LNCAP (cell line): ENCODE results near the gene CKS1B.

Experiments used
- TF ChIP-seq, protein P1 (sequence below): fragments of 450-650 bp; IDR thresholded peaks from 2 replicates; pipeline ENCODE4 v1.5.1; 2017; ENCODE audit warnings: mild to moderate bottlenecking

CKS1B gene

GRCh38 chr1:154974102-154974807, at the start of gene CKS1B:
Gene CKS1B, plus strand, starts transcription at chr1:154974681. Its CDS starts 65 bp downstream, at chr1:154974746.
- TF ChIP-seq, protein P1, sequence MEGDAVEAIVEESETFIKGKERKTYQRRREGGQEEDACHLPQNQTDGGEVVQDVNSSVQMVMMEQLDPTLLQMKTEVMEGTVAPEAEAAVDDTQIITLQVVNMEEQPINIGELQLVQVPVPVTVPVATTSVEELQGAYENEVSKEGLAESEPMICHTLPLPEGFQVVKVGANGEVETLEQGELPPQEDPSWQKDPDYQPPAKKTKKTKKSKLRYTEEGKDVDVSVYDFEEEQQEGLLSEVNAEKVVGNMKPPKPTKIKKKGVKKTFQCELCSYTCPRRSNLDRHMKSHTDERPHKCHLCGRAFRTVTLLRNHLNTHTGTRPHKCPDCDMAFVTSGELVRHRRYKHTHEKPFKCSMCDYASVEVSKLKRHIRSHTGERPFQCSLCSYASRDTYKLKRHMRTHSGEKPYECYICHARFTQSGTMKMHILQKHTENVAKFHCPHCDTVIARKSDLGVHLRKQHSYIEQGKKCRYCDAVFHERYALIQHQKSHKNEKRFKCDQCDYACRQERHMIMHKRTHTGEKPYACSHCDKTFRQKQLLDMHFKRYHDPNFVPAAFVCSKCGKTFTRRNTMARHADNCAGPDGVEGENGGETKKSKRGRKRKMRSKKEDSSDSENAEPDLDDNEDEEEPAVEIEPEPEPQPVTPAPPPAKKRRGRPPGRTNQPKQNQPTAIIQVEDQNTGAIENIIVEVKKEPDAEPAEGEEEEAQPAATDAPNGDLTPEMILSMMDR, result no peak

DNA sequence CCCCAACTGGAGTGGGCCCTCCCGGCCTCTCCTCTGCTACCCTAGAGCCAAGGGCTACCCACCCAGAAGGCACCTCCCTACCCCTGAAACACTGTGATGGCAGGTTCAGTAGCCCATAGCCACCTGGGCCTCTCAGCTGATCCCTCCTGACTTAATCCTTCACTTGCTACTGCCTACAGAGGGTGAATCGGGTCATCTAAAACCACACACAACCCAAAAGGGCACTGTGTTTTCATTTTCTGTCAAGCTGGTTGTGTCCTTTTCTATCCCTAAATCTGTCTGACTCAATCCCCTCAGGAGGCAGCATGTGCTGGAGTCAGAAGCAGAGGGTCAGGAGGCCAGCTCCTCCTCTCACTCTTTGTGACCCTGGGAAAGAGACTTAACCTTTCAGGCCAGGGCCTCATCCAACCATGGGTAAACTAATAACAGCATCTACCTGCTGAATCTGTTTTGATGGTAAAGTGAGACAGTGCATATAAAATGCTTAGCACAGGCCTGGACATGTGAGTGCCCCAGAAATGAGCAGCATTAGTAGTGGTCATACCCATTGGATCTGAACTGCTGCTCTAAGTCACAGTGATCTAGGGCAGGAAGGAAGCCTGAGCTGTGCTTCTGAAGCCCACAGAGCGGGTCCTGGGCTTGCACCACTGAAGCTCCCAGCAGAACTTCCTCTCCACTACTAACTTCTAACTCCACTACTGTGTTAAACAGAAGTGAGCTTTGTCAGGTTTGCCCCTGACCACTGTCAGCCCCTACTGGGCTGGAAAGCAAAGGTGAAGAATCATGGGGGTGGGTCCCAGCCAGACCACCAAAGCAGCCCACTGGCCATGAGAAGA, 48.9 kb upstream of the CKS1B start:
- TF ChIP-seq, protein P1, result no peak

DNA sequence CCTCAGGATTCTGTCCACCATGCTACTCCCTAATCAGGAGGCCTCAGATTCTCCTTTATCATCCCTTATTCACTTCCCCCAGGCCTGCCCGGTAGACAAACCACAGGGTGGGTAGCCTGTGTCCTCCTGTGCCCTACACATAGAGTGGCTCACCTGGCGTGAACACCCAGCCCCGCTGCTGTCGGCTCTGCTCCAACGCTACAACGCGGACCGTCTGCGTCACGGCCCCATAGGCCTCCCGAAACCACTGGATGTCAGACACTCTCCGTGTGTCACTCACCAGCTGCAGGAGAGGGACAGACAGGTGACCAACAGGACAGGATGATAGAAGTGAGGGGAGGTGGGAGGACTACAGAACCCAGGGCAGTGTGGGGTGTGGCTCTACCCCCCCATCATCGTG, 48.3 kb upstream of the CKS1B start:
- TF ChIP-seq, protein P1, result no peak

DNA sequence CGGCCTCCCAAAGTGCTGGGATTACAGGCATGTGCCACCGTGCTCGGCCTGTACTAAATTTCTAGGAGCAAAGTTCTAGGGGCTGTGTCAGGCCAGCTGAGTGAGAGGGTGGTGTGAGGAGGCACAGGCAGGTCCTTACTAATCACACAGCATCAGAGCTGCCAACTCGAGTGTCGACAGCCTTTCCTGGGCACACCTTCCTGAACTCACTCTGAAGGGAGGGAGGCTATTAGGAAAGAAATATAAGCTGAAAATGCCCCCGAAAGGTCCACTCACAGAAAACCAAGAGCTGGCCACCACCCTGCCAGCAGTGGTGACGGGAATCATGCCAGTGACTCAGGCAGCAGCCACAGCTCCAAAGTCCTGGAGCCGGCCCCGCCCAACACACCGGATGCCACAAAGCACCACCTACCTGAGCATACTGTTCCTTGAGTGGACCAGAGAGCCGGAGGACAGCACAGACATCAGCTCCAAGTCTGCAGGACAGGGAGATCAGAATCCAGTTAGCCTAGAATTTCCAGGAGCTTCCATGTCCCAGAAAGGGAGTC, 42.5 kb upstream of the CKS1B start:
- TF ChIP-seq, protein P1, result no peak

DNA sequence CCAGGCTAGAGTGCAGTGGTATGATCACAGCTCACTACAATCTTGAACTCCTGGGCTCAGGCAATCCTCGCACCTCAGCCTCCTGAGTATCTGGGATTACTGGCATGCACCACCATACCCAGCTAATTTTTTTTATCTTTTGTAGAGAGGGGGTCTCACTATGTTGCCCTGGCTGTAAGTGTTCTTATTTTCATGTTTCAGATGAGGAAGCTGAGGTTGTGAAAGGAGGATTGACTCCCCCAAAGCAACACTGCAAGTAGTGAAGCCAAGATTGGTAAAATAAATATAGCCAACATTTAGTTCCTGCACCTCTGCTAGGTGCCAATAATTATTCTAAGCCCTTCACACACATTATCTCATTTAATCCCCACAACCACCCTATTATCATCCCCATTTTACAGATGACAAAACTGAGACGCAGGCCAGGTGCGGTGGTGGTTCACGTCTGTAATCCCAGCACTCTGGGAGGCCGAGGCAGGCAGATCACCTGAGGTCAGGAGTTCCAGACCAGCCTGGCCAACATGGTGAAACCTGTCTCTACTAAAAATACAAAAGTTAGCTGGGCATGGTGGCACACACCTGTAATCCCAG, 40.0 kb upstream of the CKS1B start:
- TF ChIP-seq, protein P1, result no peak

- TF ChIP-seq, protein P1, result no peak
Observed at GRCh38 chr1:154935749-154936554, 38.5 kb upstream of the CKS1B start.
